ENCODE data around the gene LYZL2.
"Not testable (repeated sequence)": the region's sequence is repeated elsewhere in the genome, so short reads cannot be mapped to it uniquely, and the experiment has no call there.

LYZL2 gene

DNA sequence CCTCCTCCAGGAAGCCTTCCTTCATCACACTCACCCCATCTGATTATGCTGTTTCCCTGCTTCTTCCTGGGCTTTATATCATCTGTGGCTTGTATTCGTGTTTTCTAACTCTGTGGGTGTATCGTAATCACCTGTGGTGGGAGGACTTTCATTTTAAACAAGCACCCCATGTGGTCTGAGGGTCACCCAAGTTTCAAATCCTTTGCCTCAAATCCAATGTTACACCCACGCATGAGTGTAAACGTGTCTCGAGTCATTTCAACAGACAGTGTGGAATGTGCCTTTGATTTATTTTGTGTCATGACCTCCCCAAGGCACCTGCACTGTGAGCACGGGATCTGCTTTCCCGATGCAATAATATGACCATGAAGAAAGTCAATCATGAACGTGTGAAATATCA lies 17.5 kb upstream of the LYZL2 start:
- no peak for FAIRE-seq
- DNase-seq (ENCODE audit: insufficient read length), result no peak
- TF ChIP-seq TAF1 (IDR thresholded peaks at IDR 0.05; ENCODE audit: borderline replicate concordance, low read depth, low read length) (no peak), POLR2A (IDR thresholded peaks at IDR 0.05; ENCODE audit: low read depth, low read length) (no peak), POLR2AphosphoS5 (IDR thresholded peaks at IDR 0.05; ENCODE audit: low read depth, low read length) (no peak)

DNA sequence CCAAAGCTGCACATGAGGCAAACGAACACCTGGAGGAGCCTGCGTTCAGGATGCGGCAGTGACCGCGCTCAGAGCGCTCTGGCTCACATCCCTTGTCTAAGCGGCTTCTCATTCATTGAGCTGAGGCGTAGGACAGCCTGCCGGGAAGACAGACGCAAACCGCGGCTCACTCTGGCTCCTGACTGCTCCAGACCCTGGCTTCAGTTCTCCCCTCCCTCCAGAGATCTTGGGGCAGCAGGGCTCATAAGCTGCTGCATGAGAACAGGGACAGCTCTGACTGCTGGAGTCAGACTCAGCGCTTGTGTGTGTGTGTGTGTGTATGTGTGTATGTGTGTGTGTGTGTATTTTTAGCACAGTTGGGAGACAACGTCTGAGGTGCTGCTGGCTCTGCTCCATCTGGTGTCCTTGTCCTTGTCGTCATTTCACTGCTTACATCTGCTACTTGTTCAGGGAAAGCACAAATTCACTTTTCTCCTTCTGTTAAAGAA lies 15.8 kb upstream of the LYZL2 start:
- DNase-seq (ENCODE audit: insufficient read length), result no peak
- TF ChIP-seq TAF1 (IDR thresholded peaks at IDR 0.05; ENCODE audit: borderline replicate concordance, low read depth, low read length), result no peak
- TF ChIP-seq POLR2A (IDR thresholded peaks at IDR 0.05; ENCODE audit: low read depth, low read length), result no peak
- no peak for TF ChIP-seq POLR2AphosphoS5 (IDR thresholded peaks at IDR 0.05; ENCODE audit: low read depth, low read length)
- no peak for FAIRE-seq

DNA sequence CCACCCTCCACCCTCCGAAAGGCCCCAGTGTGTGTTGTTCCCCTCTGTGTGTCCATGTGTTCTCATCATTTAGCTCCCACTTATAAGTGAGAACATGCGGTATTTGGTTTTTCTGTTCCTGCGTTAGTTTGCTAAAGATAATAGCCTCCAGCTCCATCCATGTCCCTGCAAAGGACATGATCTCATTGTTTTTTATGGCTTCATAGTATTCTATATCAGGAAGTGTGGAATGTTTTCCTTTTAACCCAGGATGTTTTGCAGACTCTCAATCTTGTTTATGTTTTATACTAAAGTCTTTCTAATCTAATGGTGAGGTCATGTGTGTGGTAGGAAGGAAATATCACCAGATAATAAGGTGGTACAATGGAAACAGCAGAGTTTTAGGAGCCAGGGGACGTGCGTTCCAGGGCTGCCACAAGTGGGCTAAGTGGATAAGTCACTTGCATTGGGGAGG lies 14.9 kb upstream of the LYZL2 start:
- DNase-seq (ENCODE audit: insufficient read length); FAIRE-seq: not testable (repeated sequence)

DNA sequence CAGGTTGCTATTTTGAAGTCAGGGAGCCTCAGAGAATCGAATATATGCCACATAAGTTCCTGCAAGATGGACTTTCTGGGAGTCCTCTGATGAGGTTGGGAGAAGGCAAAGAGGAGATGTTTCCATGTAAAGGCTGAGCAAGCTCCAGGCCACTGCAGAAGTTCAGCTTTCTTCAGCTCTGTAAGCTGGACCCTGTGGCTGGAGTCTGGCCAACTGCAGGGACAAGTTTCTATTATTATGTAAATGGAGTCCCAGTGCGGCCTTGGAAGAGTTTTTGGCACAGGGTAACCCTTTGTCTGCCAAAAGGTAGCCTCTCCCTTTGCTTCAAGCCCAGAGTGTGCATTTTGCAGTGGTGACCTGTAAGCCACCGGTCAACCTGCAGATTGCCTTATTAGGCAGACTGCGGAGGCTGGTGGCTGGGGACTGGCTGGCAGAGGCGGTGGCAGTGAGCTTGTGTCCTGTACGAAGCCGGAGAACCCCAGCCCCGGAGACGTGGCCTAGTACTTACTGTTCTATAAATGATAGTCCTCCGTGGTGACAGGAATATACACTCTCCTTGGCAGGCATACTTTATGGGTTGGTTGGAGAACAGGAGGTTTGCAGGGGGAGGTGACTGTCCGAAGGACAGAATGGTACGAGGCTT lies 14.1 kb upstream of the LYZL2 start:
- DNase-seq (ENCODE audit: insufficient read length); FAIRE-seq: not testable (repeated sequence)

DNA sequence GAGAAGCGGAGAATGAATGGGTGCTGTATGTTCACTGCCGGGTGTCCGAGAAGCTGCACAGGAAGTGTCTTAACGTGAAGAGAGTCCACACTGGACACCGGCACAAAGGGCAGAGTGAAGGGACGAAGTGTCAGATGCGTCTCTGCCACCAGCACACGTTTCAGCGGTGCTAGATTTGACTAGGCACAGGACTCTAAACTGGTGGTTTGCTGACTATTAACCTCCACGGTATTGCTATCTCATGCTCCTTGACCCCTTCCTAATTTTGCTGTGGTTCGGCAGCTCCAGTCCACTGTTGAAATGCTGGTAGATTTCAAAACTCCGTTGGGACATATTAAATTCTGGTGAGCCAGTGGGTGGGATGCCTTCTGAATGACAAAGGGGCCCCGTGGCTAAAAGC lies 13.3 kb upstream of the LYZL2 start:
- not testable (repeated sequence) for FAIRE-seq; DNase-seq (ENCODE audit: insufficient read length)

DNA sequence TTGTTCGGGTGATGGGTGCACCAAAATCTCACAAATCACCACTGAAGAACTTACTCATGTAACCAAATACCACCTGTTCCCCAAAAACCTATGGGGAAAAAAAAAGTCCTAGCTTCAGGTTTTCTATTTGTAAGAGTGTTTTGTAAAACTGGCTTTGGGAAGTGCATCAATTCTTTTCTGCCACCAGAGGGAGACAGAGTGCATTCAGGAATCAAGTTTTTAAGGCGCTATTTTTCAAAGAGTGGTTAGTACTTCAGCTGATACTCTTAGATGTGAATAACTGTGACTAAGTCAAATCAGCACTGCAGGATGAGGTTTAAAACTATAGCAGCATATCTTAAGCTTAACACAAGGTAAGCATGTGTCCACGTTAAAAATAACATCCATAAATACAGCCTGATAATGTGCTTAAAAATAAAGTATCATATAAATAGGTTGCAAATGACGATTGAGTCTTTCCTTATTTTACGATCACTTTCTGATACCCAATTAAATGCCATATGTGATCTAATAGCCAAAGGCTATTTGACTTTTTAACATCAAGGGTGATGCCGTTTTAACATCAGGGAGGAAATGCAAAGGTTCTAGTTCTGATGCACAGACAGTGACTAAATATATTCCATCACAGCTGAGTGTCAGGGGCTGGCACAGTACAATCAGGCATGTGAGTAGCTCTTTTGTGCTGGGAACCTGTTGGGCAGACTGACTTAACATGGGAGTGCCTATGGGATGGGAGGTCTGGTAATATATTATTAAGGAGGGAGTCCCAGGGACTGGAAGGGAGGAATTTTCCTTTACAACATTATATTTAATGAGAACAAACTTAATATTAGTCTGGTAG lies 10.6 kb upstream of the LYZL2 start:
- TF ChIP-seq POLR2A (IDR thresholded peaks at IDR 0.05; ENCODE audit: low read depth, low read length) (no peak), POLR2AphosphoS5 (IDR thresholded peaks at IDR 0.05; ENCODE audit: low read depth, low read length) (no peak), TAF1 (IDR thresholded peaks at IDR 0.05; ENCODE audit: borderline replicate concordance, low read depth, low read length) (no peak)
- DNase-seq (ENCODE audit: insufficient read length), result peak; percentile 23

DNA sequence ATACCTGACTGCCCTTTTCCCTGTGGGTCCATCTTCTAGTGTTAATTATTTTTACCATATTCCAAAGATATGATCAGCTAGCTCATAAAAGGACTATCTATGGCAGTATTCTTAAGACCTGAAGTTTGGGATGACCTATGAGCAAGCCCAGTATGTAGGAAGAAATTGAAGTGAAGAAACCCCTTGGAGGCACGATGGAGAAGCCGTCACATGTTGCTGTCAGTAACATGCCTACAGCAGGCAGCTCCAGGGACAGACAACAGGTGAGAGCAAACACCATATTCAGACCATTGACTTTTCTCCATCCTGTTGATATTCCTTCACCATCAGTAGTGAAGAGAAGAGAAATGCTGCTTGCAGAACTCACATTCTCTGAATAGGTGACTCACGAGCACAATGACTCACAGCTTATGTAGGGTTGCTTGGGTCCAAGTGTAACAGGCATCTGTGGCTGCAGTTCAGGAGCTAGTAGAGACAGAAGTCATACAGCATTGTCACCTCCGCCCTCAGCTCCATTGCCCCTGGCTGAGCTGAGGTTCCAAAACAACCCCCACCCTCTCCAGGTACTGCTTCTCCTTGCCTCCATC lies 8.4 kb upstream of the LYZL2 start:
- FAIRE-seq (no peak), DNase-seq (ENCODE audit: insufficient read length) (no peak)
- TF ChIP-seq POLR2AphosphoS5 (IDR thresholded peaks at IDR 0.05; ENCODE audit: low read depth, low read length) (no peak), TAF1 (IDR thresholded peaks at IDR 0.05; ENCODE audit: borderline replicate concordance, low read depth, low read length) (no peak)

More for the DNA sequence above, 10.6 kb upstream of the LYZL2 start:
- FAIRE-seq, result no peak

DNA sequence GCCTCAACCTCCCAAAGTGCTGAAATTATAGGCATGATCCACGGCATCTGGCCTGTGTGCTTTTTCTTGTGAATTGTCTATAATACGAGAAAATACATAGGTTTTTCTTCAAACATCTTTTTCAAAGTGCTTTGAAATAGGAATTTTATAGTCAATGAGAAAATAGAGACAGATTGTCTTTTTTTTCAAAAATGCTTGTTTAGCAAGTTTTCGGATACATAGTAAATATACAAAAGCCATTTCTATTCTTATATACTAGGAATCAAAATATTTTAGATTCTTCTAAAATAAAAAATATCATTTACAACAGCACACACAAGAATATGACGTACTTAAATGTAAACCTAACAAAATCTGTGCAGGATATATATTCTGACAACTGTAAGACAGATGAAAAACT lies 1.6 kb upstream of the LYZL2 start:
- FAIRE-seq (no peak), DNase-seq (ENCODE audit: insufficient read length) (no peak)
- TF ChIP-seq POLR2A (IDR thresholded peaks at IDR 0.05; ENCODE audit: low read depth, low read length) (no peak), POLR2AphosphoS5 (IDR thresholded peaks at IDR 0.05; ENCODE audit: low read depth, low read length) (no peak), TAF1 (IDR thresholded peaks at IDR 0.05; ENCODE audit: borderline replicate concordance, low read depth, low read length) (no peak)

DNA sequence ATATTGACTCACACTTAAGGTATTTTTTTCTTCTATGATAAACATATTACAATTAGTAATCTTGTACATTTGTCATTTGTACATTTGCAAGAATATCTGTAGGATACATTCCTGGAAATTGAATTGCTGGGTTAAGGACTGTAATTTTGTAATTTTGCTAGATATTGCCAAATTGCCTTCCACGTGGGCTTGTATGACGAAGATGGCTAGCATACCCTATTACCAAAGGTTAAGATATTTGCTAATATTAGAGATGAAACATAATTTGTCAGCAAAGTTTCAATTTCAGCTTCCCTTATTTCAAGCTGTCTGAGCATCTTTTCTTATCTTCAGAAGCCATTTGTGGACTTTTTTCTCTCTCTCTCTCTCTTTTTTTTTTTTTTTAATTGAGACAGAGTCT lies 1.0 kb upstream of the LYZL2 start:
- DNase-seq (ENCODE audit: insufficient read length), result no peak
- TF ChIP-seq POLR2A (IDR thresholded peaks at IDR 0.05; ENCODE audit: low read depth, low read length), result no peak
- TF ChIP-seq POLR2AphosphoS5 (IDR thresholded peaks at IDR 0.05; ENCODE audit: low read depth, low read length), result no peak
- no peak for TF ChIP-seq TAF1 (IDR thresholded peaks at IDR 0.05; ENCODE audit: borderline replicate concordance, low read depth, low read length)
- no peak for FAIRE-seq

DNA sequence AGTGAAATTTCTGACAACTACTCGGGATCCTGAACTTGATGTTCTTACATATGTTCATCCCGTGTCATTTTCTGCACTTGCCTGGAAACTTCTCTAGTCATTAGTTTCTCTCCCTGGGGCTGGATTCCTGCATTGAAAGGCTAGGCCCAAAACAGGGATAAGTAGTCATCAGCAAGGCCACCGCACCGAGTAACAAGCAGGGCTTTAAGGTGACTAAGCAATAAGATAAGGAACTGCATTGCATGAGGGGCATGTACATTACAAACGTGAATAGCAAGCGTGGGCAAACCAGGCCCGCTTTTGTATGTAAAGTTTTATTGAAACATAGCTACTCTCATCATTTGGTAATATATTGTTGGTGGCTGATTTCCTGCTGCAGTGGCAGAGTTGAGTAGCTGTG lies 977 bp downstream of the LYZL2 start:
- not testable (repeated sequence) for FAIRE-seq; DNase-seq (ENCODE audit: insufficient read length)

DNA sequence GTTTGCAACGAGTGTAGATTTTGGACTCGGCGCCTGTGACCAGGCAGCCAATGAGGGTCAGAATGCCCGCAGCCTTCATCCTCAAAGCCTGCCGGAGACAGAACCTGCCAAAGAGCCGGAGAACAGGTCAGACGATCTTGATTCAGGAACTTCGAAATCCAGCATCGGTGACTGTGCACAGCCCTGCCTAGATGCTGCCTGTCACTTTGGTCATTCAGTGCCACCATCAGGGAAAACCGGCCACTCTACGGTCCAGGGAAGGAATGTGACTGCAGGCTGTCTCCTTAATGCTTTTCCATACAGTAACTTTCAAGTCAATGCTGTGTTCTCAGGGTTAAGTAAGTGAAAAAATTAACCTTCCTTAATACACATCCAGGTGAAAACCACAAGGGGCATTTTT lies 2.7 kb downstream of the LYZL2 start:
- not testable (repeated sequence) for DNase-seq (ENCODE audit: insufficient read length); FAIRE-seq

DNA sequence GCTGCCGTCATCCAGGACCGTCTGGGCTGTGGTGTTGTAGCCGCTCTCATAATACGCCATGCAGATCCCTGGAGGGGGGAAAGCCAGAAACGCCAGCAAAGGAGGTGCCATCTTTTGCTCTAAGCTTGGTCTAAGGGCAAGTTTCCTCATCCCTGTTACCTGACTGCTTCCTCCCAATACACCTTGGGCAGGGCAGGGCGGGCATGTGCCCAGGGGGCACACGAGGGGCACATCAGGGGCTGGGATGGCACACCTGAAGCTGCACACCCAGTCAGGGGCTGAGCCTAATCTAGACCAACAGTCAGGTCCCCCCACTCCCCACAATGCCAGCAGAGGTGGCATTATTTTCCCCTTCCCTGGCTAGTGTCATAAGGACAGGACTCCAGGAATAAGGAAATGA lies 3.4 kb downstream of the LYZL2 start:
- FAIRE-seq; DNase-seq (ENCODE audit: insufficient read length): not testable (repeated sequence)

DNA sequence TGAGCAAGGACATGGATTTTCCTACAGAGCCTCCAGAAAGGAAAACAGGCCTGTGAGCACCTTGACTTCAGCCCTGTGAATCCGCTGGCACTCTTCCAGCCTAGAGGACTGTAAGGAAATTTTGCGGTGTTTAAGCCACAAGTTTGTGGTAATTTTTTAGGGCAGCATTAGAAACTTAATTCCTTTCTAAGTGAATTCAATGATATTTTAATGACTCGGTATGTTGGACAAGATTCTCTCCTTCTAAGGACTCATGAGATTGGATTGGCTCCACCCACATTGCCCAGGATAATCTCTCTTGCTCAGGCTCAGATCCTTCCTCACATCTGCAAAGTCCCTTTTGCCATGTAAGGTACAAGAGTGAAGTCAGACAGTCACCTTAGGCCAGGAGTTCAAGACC lies 4.5 kb downstream of the LYZL2 start:
- DNase-seq (ENCODE audit: insufficient read length) (no peak), FAIRE-seq (no peak)
- no peak for TF ChIP-seq TAF1 (IDR thresholded peaks at IDR 0.05; ENCODE audit: borderline replicate concordance, low read depth, low read length)
- TF ChIP-seq POLR2AphosphoS5 (IDR thresholded peaks at IDR 0.05; ENCODE audit: low read depth, low read length), result no peak
- TF ChIP-seq POLR2A (IDR thresholded peaks at IDR 0.05; ENCODE audit: low read depth, low read length), result no peak

Data from GM12892 (cell line).